ENCODE results near the gene VAV2.

VAV2 gene

DNA sequence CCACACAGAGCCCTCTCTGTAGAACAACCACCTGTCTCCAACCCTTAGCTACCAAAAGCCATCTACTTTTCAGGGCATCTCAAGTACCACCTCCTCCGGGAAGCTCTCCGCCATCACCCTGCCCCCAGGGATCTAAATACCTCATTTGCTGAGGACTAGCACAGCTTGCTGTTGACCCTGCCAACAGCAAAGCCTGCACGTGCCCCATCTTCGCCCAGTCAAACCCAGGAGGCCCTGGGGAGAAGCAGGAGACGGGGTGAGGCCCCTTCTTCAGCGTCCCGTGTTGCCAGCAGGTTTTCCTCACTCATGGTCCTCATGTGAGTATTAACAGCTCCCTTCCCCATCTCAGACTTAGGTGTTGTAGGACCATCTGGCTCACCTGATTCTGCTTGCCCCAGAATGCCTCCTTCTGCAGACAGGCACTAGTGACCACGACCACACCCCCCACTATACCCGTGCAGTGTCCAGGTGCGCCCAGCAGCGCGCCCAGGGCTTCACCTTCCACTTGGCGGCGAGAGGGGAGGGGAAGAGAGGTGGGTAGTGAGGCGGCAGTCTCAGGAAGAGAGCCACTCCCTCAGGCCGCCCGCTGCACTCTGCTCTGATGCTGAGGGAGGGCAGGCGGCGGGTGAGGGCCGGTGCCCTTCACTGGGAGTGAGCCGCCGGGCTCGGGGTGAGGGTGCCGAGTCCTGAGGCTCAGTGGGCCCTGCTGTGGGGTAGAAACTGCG lies 11.1 kb downstream of the VAV2 start:
- no peak for DNase-seq

DNA sequence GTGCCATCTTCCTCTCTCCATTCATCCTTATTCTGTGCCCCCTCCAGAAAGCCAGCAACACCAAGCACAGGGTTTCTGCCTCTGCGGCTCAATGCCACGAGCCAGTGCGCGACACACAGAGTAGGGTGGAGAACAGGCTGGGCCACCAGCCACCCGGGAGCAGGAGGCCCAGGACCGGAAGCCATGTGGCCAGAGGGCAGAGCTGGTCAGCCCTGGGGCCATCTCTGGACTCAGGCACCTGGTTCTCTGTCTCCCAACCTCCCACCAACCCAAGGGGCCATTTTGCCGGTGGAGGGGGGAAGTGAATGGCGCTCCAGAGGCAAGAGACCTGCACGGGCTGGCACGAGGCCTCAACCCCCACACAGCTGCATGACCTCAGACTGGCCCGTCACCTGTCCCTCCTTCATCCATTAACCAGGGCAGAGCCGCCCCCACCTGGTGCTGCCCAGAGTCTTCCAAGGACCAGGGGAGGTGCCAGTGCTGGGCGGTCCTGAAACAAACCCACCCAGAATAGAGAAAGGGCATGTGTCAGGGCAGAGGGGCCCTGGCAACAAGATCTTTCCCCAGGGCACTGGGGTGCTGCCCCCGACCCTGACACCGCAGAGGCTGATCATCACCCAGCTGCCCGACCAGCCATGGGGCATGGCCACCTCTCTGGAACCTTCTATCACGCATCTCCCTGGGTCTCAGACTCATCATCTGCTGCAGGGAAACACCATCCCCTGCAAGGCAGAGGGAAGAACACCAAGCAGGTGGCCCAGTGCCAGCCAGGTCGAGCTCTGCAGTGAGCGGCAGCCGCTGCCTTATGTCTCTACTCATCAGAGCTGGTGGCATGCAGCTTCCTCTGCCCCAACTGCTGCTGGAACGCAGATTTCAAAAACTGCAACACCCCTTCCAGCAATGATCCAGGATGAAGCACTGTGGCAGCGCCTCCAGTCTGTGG lies 11.9 kb downstream of the VAV2 start:
- DNase-seq = no peak

DNA sequence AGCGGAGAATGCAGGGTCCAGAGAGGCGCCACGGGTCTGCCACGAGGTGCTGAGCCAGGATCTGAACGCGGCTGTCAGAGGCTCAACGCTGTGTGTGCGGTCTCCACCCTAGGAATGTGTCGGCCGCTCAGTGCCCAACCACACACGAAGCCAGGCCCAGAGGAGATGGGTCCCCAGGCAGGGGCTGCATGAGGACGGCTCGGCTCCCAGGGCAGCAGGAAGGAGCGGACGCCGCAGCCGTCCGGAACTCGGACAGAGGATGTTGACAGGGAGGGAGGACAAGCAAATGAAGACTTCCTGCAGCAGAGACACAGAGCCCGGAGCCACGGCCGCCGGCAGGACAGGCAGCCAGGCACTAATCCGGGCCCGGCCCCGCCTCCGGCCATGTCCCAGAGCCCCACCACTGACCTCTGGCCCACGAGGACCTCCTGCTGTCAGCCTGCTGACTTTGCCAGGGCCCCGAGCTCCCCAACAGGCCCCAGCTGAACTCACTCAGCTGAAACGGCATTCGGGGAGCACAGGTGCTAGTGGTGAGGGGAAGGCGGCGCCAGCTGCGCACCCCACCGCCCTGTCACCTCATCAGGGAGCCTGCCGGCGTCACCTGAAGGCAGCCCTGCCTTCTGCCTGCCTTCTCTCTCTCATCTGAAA lies 12.7 kb downstream of the VAV2 start:
- no peak for DNase-seq

DNA sequence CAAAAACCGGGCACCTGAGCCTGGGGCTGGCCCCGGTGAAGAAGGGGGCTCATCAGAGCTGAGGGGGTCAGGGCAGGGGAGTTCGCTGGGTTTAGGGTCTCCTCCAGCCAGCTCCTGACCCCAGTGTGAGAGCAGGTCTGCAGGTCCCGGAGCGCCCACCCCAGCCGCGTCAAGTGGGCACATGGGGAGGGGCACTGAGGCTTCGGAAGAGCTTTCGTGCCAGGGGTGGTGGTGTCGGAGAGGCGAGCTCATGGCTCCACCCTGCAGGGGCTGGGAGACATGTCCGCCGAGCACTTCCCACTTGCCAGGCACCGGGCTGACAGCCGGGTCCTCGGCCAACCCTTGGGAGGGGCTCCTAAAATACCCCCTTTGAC lies 13.2 kb downstream of the VAV2 start:
- no peak for DNase-seq

DNA sequence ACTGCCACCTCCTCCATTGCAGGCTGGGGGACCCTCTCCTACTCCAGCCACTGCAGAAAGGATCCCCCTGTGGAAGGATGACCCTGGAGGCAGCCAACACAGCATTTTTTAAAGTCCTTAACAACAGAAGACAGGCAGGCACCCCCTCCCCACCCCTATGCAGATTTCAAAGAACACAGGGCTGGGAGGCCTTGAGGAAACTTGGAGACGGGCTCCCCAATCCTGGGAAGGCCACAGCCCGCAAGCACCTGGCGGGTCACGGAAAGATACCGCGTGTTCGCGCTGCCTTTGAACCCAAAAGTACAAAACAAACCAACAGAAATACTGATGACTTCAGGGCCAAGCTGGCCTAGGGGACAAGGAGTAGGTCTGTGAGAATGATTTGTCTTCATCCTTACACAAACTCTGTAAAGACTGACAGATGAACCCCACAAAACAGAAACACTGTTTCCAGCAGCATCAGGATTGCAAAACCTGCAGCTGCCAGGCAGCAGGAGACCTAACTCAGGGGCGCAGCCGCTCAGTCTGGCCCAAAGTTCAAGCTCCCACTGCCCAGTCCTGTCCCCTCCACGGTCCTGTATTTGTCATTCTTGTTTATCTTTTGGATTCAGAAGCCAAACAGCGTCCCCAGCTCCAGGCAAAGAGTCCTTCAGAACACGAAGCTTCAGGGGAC lies 13.8 kb downstream of the VAV2 start:
- no peak for DNase-seq

DNA sequence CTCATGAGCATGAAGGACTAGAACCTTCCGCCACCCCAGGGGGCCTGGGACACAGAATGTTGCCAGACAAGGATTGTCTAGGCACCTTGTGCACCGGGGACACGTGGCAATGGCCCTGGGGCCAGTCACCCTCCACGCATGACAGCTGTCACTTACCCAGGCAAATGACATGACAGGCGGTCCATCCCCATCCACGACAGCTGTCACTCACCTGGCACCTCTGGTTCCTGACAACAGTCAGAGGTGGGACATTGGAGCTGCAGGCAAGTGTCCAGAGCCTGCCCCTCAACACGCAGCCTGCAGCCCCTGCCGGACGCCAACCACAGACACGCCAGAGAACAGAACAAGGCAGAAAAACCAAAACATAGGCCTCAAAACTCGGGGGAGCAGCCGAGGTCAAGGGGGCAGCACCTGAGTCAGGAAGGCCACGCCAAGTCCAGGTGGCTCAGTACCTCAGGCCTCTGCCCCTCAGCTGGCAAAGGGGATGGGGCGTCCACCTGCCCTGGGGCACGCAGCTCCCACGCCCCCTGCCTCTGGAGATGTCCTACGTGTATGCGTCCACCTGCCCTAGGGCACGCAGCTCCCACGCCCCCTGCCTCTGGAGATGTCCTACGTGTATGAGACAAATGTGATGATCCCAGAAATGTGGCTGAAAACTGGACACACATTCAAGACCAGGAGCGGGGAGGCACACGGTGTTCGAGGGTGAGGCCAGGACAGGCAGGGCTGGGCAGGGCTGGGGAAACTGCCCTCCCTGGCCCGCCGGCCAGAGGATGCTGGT lies 14.5 kb downstream of the VAV2 start:
- no peak for DNase-seq

DNA sequence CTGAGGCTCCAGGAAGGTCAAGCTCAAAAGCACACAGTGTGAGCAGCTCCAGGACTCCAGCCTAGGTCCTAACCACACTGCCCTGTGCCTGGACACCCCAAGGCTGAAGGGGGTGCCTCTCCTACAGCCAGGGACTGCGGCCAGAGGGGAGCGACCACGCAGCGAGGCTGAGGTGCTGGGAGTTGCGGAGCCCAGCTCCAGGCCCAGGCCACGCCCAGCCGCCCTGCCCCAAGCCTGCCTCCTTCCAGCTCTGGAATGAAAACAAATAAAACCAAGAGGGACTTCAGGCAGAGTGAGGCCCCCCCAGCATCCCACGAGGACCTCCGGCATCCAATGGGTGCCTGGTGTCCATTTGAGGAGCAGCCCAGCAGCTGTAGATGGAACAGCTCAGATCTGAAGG lies 15.2 kb downstream of the VAV2 start:
- DNase-seq = no peak

DNA sequence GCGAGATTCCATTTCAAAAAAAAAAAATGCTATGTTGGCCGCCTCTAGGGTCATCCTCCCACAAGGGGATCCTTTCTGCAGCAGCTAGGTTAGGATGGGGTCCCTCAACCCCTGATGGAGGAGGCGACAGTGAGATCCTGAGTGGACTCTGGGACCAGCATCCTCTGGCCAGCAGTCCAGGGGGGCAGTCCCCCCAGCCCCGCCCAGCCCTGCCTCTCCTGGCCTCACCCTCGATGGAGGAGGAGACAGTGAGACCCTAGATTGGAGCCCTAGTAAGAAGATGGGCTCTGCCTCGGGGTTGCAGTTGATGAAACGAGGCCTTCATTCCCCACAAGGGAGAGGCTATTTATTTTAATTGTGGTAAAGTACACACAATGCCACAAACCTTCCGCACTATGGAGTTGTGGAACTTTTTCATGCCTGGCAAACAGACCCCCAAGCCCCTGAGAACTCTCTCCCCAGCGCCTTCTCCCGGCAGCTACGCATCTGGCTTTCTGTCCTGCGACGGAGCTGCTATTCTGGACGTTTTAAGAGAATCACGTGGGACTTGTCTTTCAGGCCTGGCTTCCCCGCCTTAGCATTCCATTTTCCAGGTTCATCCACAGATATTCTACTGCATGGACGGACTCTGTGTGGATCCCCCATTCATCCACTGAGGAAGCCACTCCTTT lies 15.8 kb downstream of the VAV2 start:
- no peak for DNase-seq

DNA sequence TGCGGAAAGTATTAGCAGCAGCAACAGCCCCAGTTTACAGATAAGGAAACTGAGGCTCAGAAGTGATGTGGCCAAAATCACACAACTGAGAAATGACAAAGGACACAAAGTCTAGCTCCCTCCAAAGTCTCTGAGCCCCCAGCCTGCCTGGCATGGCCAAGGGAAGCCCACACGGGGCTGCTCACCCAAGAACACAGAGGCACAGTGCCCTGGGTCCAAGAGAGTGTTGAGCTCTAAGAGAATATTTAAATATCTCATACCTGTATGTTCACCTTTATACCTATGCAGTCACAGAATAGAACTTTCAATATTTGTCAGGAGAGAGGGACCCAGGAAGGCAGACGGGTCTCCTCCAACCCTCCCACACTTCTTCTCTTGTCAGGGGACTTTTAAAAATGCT lies 16.6 kb downstream of the VAV2 start:
- DNase-seq = no peak

DNA sequence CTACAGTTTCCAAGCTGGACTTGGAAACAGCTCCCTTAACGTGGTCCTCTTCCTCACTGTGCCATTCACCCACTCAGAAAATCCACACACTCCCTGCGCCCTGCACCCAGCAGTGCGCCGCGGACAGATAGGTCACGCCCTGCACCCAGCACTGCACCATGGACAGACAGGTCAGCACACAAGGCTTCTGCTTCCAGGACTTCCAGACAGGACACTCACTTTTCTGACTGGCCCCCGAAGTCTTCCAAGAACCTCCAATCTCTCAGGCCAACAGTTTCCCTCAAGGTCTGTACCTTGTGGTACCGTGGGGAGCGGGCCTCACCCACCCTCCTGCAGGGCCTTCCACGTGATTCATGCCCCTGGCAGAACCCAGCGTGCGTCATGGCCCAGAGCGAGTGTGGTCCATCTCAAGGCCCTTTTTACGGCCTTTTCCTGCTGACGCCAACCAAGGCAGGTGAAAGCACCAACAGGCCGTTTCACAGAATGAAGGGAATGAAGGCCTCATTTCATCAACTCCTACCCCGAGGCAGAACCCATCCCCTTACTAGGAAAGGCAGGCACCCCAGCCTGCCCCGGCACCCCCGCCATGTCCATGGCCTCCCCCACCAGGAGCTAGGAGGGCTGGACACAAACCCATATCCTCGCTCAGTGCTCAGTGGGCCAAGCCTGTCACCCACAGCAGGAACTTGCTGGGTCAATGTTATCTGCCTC lies 17.3 kb downstream of the VAV2 start:
- DNase-seq = no peak

DNA sequence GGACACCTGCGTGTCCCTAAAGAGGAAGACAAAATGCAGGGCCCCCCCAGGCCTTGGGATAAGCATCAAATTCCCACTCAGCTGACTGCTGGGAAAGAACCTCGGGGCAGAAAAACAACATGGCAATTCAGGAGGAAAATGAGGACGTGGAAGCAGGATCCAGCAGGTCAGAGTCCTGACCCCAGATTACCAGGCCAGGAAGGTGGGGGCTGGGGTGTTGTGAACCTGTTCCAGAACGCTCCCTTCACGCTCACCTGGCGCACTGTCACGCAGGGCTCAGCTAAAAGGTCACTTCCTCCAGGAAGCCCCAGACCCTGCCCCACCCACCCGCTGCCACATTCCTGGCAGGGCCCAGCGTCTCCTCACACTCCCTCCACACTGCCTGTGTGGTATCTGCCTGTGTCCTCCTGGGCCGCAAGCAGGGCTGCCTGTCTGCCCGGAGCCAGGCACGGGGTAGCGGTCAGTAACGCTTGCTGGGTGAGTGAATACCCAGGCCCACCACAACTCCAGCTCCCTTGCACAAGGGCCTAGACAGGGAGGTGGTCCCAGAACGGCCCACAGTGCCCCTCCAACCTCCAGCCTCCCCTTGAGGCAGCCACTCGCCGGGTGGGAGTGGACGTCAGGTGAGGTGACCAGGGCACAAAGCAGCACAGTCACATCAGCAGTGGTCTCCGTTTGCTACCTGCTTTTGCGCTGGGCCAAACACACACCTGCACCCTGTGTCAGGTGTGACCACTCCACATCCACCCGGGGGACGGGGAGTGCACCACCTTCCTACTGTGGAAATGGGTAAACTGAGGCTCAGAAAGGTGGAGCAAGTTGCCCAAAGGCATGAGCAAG lies 18.1 kb downstream of the VAV2 start:
- DNase-seq = no peak

DNA sequence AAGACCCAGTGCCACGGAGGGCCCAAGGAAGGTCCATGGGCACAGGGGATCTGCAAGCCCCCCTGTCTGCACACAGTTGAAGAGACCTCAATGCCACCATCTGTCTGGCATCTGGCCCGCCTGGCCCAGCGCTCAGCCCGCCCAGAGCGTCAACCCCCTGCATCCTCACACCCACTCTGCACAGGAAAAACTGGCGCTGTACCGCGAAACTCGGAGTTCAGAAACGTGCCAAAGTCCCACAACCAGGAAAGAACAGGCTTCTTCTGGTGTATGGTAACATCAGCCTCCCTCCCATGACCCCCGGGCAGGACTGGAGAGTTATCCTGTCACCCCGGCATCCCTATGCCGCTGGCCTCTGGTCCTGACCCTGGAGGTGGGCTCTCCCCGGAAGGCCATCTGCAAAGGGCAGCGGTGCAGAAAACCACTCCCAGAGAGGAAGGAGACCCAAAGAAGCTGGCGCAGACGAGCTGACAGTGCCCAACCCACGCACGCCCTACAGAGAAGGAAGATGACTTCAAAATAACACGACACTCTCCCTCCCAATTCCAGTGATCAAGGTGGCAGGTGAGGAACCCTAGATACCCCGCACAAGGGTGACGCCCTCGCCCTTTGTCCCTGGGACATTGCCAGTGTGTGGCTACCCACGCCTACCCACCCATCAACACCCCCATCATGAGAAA lies 18.9 kb downstream of the VAV2 start:
- no peak for DNase-seq

DNA sequence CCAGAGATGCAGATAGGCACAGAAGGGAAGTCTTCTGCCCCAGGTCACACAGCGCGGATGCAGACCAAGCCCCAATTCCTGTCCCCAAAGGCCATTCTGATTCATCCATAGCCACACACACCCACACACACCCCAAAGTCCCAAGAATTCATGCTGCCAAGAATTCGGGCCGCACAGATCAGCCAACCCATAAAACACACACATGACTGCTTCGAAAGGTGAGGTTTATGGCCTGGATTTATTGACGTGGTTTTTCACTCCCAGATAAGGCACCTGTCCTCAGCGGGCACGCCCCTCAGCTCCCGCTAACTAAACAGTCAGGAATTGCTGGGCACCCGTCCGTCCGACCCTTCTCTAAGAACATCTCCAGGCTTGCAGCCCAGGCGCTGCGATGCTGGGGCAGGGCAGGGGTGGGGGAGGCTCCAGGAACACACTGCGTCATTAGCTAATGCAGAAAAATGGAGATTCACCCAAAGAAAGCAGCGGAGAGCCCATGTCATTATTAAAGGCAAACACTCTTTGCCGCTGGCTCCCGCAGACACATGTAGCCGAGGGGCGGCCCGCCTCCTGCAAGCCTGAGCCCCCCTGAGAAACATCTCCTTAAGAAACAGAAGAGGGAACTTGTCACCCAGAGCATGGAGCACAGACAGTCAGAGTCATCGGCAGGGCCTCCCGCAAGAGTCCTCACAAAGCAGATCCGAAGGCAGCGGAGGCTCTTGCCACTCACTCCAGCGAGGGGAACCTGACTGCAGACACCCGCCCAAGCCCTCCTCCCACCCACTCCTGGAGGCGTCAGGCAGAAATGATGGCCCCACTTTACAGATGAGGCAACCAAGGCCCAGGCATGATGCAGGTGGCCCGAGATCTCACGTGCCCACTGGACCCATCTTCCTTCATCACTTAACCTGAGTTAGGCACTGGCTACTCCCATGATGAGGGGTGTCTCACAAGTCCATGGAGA lies 19.9 kb downstream of the VAV2 start:
- no peak for DNase-seq

DNA sequence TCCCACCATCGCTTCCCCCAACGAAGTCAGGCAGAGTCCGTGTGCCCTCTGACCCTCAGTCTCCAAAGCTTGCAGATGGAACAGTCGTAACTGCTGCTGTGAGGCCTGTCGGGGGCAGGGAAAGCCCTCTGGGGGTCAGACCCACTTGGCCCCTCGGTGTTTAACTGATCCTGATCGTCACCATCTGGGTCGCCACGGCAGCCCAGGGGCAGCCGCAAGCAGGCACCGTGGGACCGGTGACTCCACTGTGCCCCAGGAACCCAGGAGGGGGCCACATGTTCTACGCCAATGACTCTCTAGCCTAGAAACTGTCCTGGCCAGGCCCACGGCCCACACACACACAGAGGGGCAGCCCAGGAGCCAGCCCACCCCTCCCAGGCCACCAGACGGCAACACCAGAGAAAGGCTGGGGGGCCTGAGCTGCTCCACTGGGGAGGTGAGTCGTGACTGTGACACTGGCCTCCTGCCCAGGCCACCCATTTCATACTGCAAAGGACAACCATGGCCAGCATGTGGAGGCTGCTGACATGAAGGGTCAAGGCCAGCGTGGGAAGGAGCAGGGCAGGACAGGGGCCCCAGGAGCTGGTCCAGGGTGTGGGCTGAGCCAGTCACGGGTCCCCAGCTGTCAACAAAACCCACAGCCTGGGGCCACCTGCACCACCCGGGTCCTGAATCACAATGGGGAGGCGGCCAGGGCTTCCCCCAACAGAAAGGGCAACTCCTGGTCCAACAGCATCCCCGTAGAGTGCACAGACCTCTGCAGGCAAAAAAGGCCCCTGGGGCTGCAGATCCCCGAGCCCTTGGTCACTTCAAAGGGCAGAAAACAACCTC lies 20.8 kb downstream of the VAV2 start:
- DNase-seq = no peak

DNA sequence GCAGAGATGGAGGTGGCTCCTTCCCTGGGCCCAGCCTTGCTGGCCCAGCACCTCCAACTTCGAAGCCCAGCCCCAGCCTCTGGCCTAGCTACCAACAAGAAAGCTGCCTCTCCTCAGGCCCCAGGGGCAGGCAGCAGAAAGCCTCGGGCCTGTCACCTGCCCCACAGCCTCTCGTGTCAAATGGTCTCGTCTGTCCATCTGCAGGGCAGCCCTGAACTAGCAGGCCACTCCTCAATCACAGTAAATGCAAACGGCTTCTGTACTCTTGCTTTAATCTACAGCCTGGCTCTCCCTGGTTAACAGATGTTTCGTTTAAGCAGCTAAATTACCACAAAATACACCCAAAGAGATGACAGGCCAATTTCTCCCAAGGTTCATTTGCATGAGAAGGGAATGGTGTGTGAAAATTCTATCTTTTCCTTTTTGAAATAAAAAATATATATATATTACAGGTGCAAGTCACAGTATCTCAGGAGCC lies 21.5 kb downstream of the VAV2 start:
- DNase-seq = no peak

DNA sequence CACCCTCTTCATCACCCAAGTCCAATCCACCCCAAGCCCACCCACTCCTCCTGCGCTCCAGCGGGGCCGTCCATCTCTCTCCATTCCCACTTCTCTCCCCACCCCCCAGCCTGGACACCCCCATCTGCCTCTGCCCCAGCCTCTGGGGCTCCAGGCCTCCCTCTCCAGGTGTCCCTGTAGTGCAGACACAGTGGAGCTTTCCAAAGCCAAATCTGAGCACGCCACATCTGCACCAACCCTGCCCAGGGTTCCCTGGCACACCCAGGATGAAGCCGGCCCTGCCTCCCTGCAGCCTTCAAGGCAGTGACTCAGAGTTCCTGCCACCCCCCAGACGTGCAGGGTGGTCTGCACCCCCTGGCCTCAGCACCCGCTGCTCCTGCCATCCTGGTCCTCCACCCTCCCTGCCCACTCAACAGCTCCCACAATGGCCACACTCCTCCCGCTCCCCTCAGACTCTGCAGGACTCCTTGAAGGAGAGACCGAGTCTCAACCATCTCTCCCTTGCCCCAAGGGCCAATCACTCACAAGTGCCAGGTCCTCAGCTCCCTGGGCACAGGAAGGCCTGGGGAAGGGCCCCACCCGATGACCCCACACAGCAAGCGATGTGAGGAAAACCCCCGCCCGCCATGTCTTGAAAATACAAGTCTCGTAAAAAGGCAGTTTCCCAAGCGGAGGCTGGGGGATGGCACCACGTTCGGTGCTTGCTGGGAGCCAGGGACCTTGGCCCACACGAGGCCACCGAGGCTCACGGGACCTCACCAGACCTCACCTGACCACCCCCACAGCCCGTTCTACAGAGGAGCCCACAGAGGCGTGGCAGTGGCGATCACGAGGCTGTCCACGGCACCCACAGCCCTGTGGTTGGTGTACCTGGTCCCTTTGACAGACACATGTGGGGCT lies 22.2 kb downstream of the VAV2 start:
- DNase-seq = no peak
